ENCODE measurements around the gene RSAD1.
"Not testable (repeated sequence)": the region's sequence is repeated elsewhere in the genome, so short reads cannot be mapped to it uniquely, and the experiment has no call there.

Gene RSAD1

GRCh38 chr17:50473901-50474300, 4.8 kb upstream of the RSAD1 start:
- DNase-seq: no peak

GRCh38 chr17:50474523-50474922, 4.1 kb upstream of the RSAD1 start:
- DNase-seq: no peak

- DNase-seq: no peak
Observed at GRCh38 chr17:50475362-50475761, 3.3 kb upstream of the RSAD1 start.

- DNase-seq: not testable (repeated sequence)
Observed at GRCh38 chr17:50475775-50476544, 2.7 kb upstream of the RSAD1 start.

GRCh38 chr17:50476545-50477315, 1.9 kb upstream of the RSAD1 start:
- DNase-seq: no peak

- DNase-seq: no peak
Observed at GRCh38 chr17:50477976-50478375, 684 bp upstream of the RSAD1 start.

- peak; percentile 22 for DNase-seq
Observed at GRCh38 chr17:50479522-50480141, 972 bp downstream of the RSAD1 start.

- DNase-seq: no peak
Observed at GRCh38 chr17:50480142-50480764, 1.6 kb downstream of the RSAD1 start.

GRCh38 chr17:50480854-50481490, 2.3 kb downstream of the RSAD1 start:
- DNase-seq: no peak

- DNase-seq: no peak
Observed at GRCh38 chr17:50481648-50482047, 3.0 kb downstream of the RSAD1 start.

- no peak for DNase-seq
Observed at GRCh38 chr17:50482110-50482509, 3.5 kb downstream of the RSAD1 start.

- peak; percentile 85 for DNase-seq
Observed at GRCh38 chr17:50482516-50482915, 3.9 kb downstream of the RSAD1 start.

- DNase-seq: no peak
Observed at GRCh38 chr17:50483266-50483665, 4.6 kb downstream of the RSAD1 start.

- no peak for DNase-seq
Observed at GRCh38 chr17:50484386-50485155, 5.9 kb downstream of the RSAD1 start.

GRCh38 chr17:50487213-50488096, 8.8 kb downstream of the RSAD1 start:
- no peak for DNase-seq

GRCh38 chr17:50488880-50489279, 10.2 kb downstream of the RSAD1 start:
- no peak for DNase-seq

- no peak for DNase-seq
Observed at GRCh38 chr17:50491505-50491904, 12.8 kb downstream of the RSAD1 start.

GRCh38 chr17:50492214-50492613, 13.6 kb downstream of the RSAD1 start:
- DNase-seq: no peak

GRCh38 chr17:50493744-50494143, 15.1 kb downstream of the RSAD1 start:
- no peak for DNase-seq

GRCh38 chr17:50495217-50495823, 16.7 kb downstream of the RSAD1 start:
- no peak for DNase-seq

- DNase-seq: no peak
Observed at GRCh38 chr17:50495918-50496317, 17.3 kb downstream of the RSAD1 start.

Measured in amniotic stem cell (primary cell).